ENCODE measurements around the gene AMIGO2.
"Not testable (repeated sequence)": the region's sequence is repeated elsewhere in the genome, so short reads cannot be mapped to it uniquely, and the experiment has no call there.

Gene AMIGO2

GRCh38 chr12:47071241-47071852 lies 8.4 kb downstream of the AMIGO2 start:
- DNase-seq = no peak

- DNase-seq = no peak
Measured at GRCh38 chr12:47070310-47070709, 9.4 kb downstream of the AMIGO2 start.

GRCh38 chr12:47068539-47068938 lies 11.2 kb downstream of the AMIGO2 start:
- DNase-seq = no peak

- DNase-seq = no peak
Measured at GRCh38 chr12:47067771-47068431, 11.9 kb downstream of the AMIGO2 start.

GRCh38 chr12:47067176-47067575 lies 12.6 kb downstream of the AMIGO2 start:
- no peak for DNase-seq

- peak; percentile 50 for DNase-seq
Measured at GRCh38 chr12:47066278-47067025, 13.3 kb downstream of the AMIGO2 start.

GRCh38 chr12:47065546-47065945 lies 14.2 kb downstream of the AMIGO2 start:
- no peak for DNase-seq

GRCh38 chr12:47058640-47059039 lies 21.1 kb downstream of the AMIGO2 start:
- DNase-seq = not testable (repeated sequence)

- not testable (repeated sequence) for DNase-seq
Measured at GRCh38 chr12:47056944-47057343, 22.8 kb downstream of the AMIGO2 start.

- not testable (repeated sequence) for DNase-seq
Measured at GRCh38 chr12:47055856-47056255, 23.9 kb downstream of the AMIGO2 start.

GRCh38 chr12:47054659-47055058 lies 25.1 kb downstream of the AMIGO2 start:
- DNase-seq = no peak

GRCh38 chr12:47053961-47054360 lies 25.8 kb downstream of the AMIGO2 start:
- no peak for DNase-seq

- DNase-seq = no peak
Measured at GRCh38 chr12:47052274-47052673, 27.5 kb downstream of the AMIGO2 start.

- not testable (repeated sequence) for DNase-seq
Measured at GRCh38 chr12:47051291-47051690, 28.5 kb downstream of the AMIGO2 start.

- DNase-seq = no peak
Measured at GRCh38 chr12:47048541-47048940, 31.2 kb downstream of the AMIGO2 start.

- DNase-seq = no peak
Measured at GRCh38 chr12:47041327-47041726, 38.4 kb downstream of the AMIGO2 start.

GRCh38 chr12:47039756-47040155 lies 40.0 kb downstream of the AMIGO2 start:
- no peak for DNase-seq

GRCh38 chr12:47039079-47039478 lies 40.7 kb downstream of the AMIGO2 start:
- no peak for DNase-seq

GRCh38 chr12:47038270-47038748 lies 41.5 kb downstream of the AMIGO2 start:
- DNase-seq = no peak

GRCh38 chr12:47035484-47035883 lies 44.3 kb downstream of the AMIGO2 start:
- DNase-seq = no peak

GRCh38 chr12:47034661-47035060 lies 45.1 kb downstream of the AMIGO2 start:
- DNase-seq = no peak

GRCh38 chr12:47033789-47034555 lies 45.8 kb downstream of the AMIGO2 start:
- no peak for DNase-seq

- no peak for DNase-seq
Measured at GRCh38 chr12:47033081-47033480, 46.7 kb downstream of the AMIGO2 start.
